Lower leg skin (tissue), 4 donors: ENCODE results near the gene MRPL50. TPM values are rescaled to one million over a fixed set of nuclear protein-coding genes. Genes with fewer than 3 reads are reported as not detected.
A peak's percentile ranks its signal among the peaks of the same experiment; 100 is the strongest.

Experiments
- DNase-seq, 2 donors: peaks; one replicate each; pipeline ENCODE4 v3.0.0-alpha.2; 2019; ENCODE audit warnings: low spot score in 2 of 2
- H3K4me3 ChIP-seq: fragments of 200-600 bp; sonication (generic); 2 replicates; pipeline ENCODE4 v1.5.1; 2017; ENCODE audit warnings: mild to moderate bottlenecking, low read depth; ENCODE audit not compliant: poor library complexity, severe bottlenecking
- CTCF ChIP-seq, 3 donors: fragments of 450-650 bp; IDR thresholded peaks; one replicate each; pipeline ENCODE4 v1.5.1; 2016; ENCODE audit warnings: antibody characterized with exemption in 3 of 3, mild to moderate bottlenecking in 3 of 3, moderate library complexity in 2 of 3
- POLR2A ChIP-seq, 2 donors: fragments of 450-650 bp; IDR thresholded peaks; one replicate each; pipeline ENCODE4 v1.6.1; 2016 to 2017; ENCODE audit warnings: antibody characterized with exemption in 2 of 2, mild to moderate bottlenecking in 1 of 2, moderate library complexity in 1 of 2
- WGBS, 2 donors: methylation state at CpG; one replicate each; pipeline ENCODE4 v1.1.5; 2018; 5-methylcytosine and 5-hydroxymethylcytosine counted together
- intact Hi-C: fragments of 100-400 bp; cut with DNase I; formaldehyde crosslinking; loops from one replicate; pipeline ENCODE4 v1.15.0; 2023; ENCODE audit warnings: low total_unique reads
- total RNA-seq, 4 donors: library from RNA; depleted of rRNA; stranded (reverse); fragments of >200 nt; gene quantifications; one replicate each; pipeline ENCODE4 v1.1.0, GENCODE V29; 2016

The MRPL50 gene
- total RNA-seq, 4 donors from 2014 or later: 3.8 to 9.3 (median 7.5) TPM

DNA sequence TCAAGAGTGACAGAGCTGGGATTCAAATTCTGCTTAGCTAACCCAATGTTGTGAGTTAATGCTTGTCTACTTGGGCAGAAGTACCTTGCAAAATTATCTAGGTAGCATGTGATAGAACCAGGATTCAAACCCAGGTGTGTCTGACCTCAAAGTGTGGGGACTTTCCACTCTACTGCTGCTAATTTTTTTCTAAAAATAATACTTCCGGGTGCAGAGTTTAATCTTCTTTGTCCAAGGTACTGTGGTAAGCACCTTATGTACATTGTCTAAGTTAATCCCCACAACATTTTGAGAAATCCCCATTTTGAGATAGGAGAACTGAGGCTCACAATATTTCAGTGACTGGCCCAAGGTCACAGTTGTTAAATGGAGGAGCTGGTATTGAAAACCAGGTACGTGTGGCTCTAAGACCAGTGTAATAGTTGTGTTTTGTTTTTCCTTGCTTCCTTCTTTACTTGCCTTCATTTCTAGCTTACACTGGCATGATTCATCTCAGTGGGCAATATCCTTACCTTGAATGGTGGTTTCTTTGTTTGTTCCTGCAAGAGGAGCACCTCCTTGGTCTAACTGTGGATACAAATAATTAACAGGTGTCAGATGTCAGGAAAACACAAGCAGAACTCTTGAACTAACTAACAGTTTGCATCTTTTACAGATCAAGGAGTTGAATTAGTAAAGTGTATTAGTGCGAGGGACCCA lies 29.7 kb upstream of the MRPL50 start:
- no peak for DNase-seq
- H3K4me3 ChIP-seq: no peak overlapping the region
- 89 to 90% methylated on average over 3 of the region's 3 CpGs for WGBS, 2 donors
- intact Hi-C loops: no loop called here
- TF ChIP-seq POLR2A (IDR thresholded peaks at IDR 0.05): no peak
- no peak for TF ChIP-seq CTCF (IDR thresholded peaks at IDR 0.05)

GRCh38 chr9:101427358-101427757 lies 28.9 kb upstream of the MRPL50 start:
- WGBS, 2 donors: 93 to 95% methylated on average over 8 of the region's 8 CpGs
- TF ChIP-seq POLR2A (IDR thresholded peaks at IDR 0.05): no peak
- TF ChIP-seq CTCF (IDR thresholded peaks at IDR 0.05): no peak
- intact Hi-C loops: no loop called here
- DNase-seq: no peak
- H3K4me3 ChIP-seq: no peak overlapping the region

GRCh38 chr9:101421653-101422065 lies 23.2 kb upstream of the MRPL50 start:
- 89 to 95% methylated on average over 5 of the region's 5 CpGs for WGBS, 2 donors
- intact Hi-C loops: no loop called here

DNA sequence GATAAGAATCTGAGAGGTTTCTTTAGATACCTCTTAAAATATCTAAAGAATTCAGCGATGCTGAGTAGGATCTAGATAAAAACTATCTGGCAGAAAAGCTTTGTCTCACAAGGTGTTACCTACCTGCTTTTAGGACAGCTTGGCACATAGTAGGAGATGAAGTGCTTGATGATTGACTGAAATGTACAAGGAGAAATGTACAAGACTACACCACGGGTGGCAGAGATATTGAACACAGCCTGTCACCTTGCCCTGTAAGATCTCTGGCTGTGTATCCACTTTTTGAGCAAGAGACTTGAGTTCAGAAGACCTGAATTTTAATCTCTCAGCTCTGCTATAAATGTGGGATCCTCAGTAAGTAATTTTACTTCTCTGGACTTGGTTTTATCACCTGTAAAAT lies 21.4 kb upstream of the MRPL50 start:
- 83 to 85% methylated on average over 2 of the region's 2 CpGs for WGBS, 2 donors
- TF ChIP-seq POLR2A (IDR thresholded peaks at IDR 0.05): no peak
- TF ChIP-seq CTCF (IDR thresholded peaks at IDR 0.05): no peak
- intact Hi-C loops: no loop called here
- H3K4me3 ChIP-seq: no peak overlapping the region
- DNase-seq: no peak

More at GRCh38 chr9:101421653-101422065, 23.2 kb upstream of the MRPL50 start:
- DNase-seq: no peak
- TF ChIP-seq POLR2A (IDR thresholded peaks at IDR 0.05) (no peak), CTCF (IDR thresholded peaks at IDR 0.05) (peak in 1 of 3 donors; percentile 79)
- no peak overlapping the region for H3K4me3 ChIP-seq

GRCh38 chr9:101418518-101419430 lies 20.4 kb upstream of the MRPL50 start:
- no peak overlapping the region for H3K4me3 ChIP-seq
- intact Hi-C loops: no loop called here
- TF ChIP-seq CTCF (IDR thresholded peaks at IDR 0.05) (no peak), POLR2A (IDR thresholded peaks at IDR 0.05) (no peak)
- no peak for DNase-seq
- 81 to 82% methylated on average over 7 of the region's 7 CpGs for WGBS, 2 donors
